GM06990 (cell line): ENCODE results near the gene TOMM6.

ENCODE experiments used
- DNase-seq: peaks from one replicate; pipeline ENCODE4 v3.0.0-alpha.2; 2011; ENCODE audit not compliant: insufficient read length; ENCODE audit errors: extremely low read depth
- H3K27me3 ChIP-seq: replicated peaks from 2 replicates; pipeline ENCODE4 v1.6.0; 2011; ENCODE audit warnings: low read length; ENCODE audit not compliant: control insufficient read depth, insufficient read depth
- H3K36me3 ChIP-seq: 2 replicates; pipeline ENCODE4 v1.5.1; 2011; ENCODE audit warnings: low read length; ENCODE audit not compliant: control insufficient read depth, insufficient read depth
- H3K4me3 ChIP-seq: replicated peaks from 2 replicates; pipeline ENCODE4 v1.5.1; 2011; ENCODE audit warnings: low read depth, mild to moderate bottlenecking, control low read depth, low read length
- CTCF ChIP-seq: IDR thresholded peaks from 2 replicates; pipeline ENCODE4 v1.5.1; 2011; ENCODE audit warnings: low read length, control low read depth, mild to moderate bottlenecking, inconsistent platforms; ENCODE audit not compliant: insufficient read depth, poor library complexity, severe bottlenecking

TOMM6 gene

GRCh38 chr6:41818271-41819054, 31.0 kb downstream of the TOMM6 start:
- Histone ChIP-seq H3K27me3 (no peaks in the 10 kb centered on the region), H3K36me3 (no peaks in the 10 kb centered on the region), H3K4me3 (no peak overlapping the region)
- TF ChIP-seq CTCF = no peak
- DNase-seq = no peak

- Histone ChIP-seq H3K4me3 (no peak overlapping the region), H3K36me3 (no peaks in the 10 kb centered on the region), H3K27me3 (no peaks in the 10 kb centered on the region)
- no peak for TF ChIP-seq CTCF
- DNase-seq = no peak
Observed at GRCh38 chr6:41821266-41821665, 33.8 kb downstream of the TOMM6 start.

GRCh38 chr6:41822021-41822420, 34.5 kb downstream of the TOMM6 start:
- no peaks in the 10 kb centered on the region for H3K27me3 ChIP-seq
- H3K36me3 ChIP-seq = no peaks in the 10 kb centered on the region
- no peak overlapping the region for H3K4me3 ChIP-seq
- TF ChIP-seq CTCF = no peak
- DNase-seq = no peak

- TF ChIP-seq CTCF = no peak
- H3K27me3 ChIP-seq = no peaks in the 10 kb centered on the region
- no peak for DNase-seq
- no peak overlapping the region for H3K4me3 ChIP-seq
- no peaks in the 10 kb centered on the region for H3K36me3 ChIP-seq
Observed at GRCh38 chr6:41823178-41823577, 35.7 kb downstream of the TOMM6 start.

- DNase-seq = no peak
- no peak overlapping the region for H3K4me3 ChIP-seq
Observed at GRCh38 chr6:41824571-41825569, 37.4 kb downstream of the TOMM6 start.

More at GRCh38 chr6:41824571-41825569, 37.4 kb downstream of the TOMM6 start:
- TF ChIP-seq CTCF = no peak
- Histone ChIP-seq H3K27me3 (no peaks in the 10 kb centered on the region), H3K36me3 (no peaks in the 10 kb centered on the region)
